Hepatocyte (in vitro differentiated cells): ENCODE results near the gene SHCBP1L. TPM values are rescaled to one million over a fixed set of nuclear protein-coding genes. Genes with fewer than 3 reads are reported as not detected.

ENCODE experiments used
- DNase-seq: peaks from one replicate; pipeline ENCODE4 v3.0.0-alpha.2; 2016; ENCODE audit warnings: low spot score
- H2AFZ ChIP-seq: fragments of 200-600 bp; sonication (generic); 2 replicates; pipeline ENCODE4 v1.6.0; 2016; ENCODE audit warnings: antibody characterized with exemption, mild to moderate bottlenecking
- H3K27ac ChIP-seq: fragments of 200-600 bp; sonication (generic); 2 replicates; pipeline ENCODE4 v1.5.1; 2016; ENCODE audit warnings: mild to moderate bottlenecking
- H3K27me3 ChIP-seq: fragments of 200-600 bp; sonication (generic); 2 replicates; pipeline ENCODE4 v1.6.1; 2016
- H3K36me3 ChIP-seq: fragments of 200-600 bp; sonication (generic); replicated peaks from 2 replicates; pipeline ENCODE4 v1.5.1; 2016; ENCODE audit warnings: low read depth; ENCODE audit not compliant: insufficient read depth
- H3K4me1 ChIP-seq: fragments of 200-600 bp; sonication (generic); 2 replicates; pipeline ENCODE4 v1.5.1; 2016; ENCODE audit warnings: mild to moderate bottlenecking, moderate library complexity; ENCODE audit not compliant: insufficient read depth
- H3K4me2 ChIP-seq: fragments of 200-600 bp; sonication (generic); 2 replicates; pipeline ENCODE4 v1.6.0; 2016
- H3K4me3 ChIP-seq: fragments of 200-600 bp; sonication (generic); 2 replicates; pipeline ENCODE4 v1.5.1; 2016; ENCODE audit warnings: mild to moderate bottlenecking
- H3K79me2 ChIP-seq: fragments of 200-600 bp; sonication (generic); 2 replicates; pipeline ENCODE4 v1.6.0; 2017; ENCODE audit warnings: mild to moderate bottlenecking
- H3K9me2 ChIP-seq: fragments of 200-600 bp; sonication (generic); replicated peaks from 2 replicates; pipeline ENCODE4 v1.6.0; 2017; ENCODE audit warnings: mild to moderate bottlenecking; ENCODE audit not compliant: insufficient read depth
- H3K9me3 ChIP-seq: fragments of 200-600 bp; sonication (generic); 2 replicates; pipeline ENCODE4 v1.5.1; 2016; ENCODE audit warnings: low read depth, mild to moderate bottlenecking
- H4K20me1 ChIP-seq: fragments of 200-600 bp; sonication (generic); 2 replicates; pipeline ENCODE4 v1.6.0; 2016; ENCODE audit warnings: mild to moderate bottlenecking; ENCODE audit not compliant: insufficient read depth, poor library complexity, severe bottlenecking
- CTCF ChIP-seq: fragments of 200-600 bp; sonication (generic); IDR thresholded peaks from 2 replicates; pipeline ENCODE4 v1.5.1; 2016; ENCODE audit warnings: antibody characterized with exemption, mild to moderate bottlenecking; ENCODE audit not compliant: poor library complexity
- EZH2 ChIP-seq: fragments of 200-600 bp; sonication (generic); IDR thresholded peaks from 2 replicates; pipeline ENCODE4 v1.6.1; 2016; ENCODE audit warnings: antibody characterized with exemption, mild to moderate bottlenecking, borderline replicate concordance
- EZH2phosphoT487 ChIP-seq: fragments of 200-600 bp; sonication (generic); IDR thresholded peaks from one replicate; pipeline ENCODE4 v1.6.1; 2018; ENCODE audit warnings: antibody characterized with exemption, mild to moderate bottlenecking, low read depth, moderate library complexity; ENCODE audit not compliant: unreplicated experiment, severe bottlenecking
- WGBS: methylation state at CpG from one replicate; pipeline ENCODE4 v1.1.6; 2016; ENCODE audit warnings: low lambda C conversion rate; ENCODE audit errors: missing lambda C conversion rate; 5-methylcytosine and 5-hydroxymethylcytosine counted together
- polyA plus RNA-seq: library from polyadenylated mRNA; unstranded; fragments of >200 nt; fragmentation: Nextera tagmentation; extraction: Ambion mirVana; gene quantifications from 2 replicates; pipeline ENCODE4 v1.2.1, GENCODE V29; 2016
- total RNA-seq: library from RNA; depleted of rRNA; stranded (reverse); fragments of >200 nt; gene quantifications from 2 replicates; pipeline ENCODE4 v1.2.3, GENCODE V29; 2014

SHCBP1L gene
- total and polyA plus RNA-seq, 2 experiments from 2014 or later = not detected

DNA sequence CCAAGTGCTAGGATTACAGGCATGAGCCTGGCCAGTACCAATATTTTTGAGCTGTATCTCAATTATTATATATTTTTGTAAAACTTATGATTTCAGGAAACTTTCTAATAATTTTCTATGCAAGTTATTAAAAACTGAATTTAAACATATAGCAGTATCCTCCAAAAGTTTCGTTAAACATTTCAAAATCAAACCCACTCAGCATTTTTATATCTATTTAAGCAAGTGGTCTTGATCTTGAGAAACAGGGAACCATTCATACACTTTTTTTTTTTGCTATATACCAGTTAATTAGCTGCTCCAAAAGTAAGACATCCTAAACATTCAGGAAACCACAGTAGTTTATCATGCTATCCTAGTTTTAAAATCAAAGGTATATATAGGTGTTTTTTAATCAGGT lies 22.0 kb downstream of the SHCBP1L start:
- Histone ChIP-seq H4K20me1 (no peaks in the 10 kb centered on the region), H3K4me3 (no peak overlapping the region), H3K9me3 (no peaks in the 10 kb centered on the region), H3K4me1 (no peaks in the 10 kb centered on the region), H3K4me2 (no peak overlapping the region), H3K27me3 (no peaks in the 10 kb centered on the region), H3K27ac (no peak overlapping the region), H3K79me2 (no peaks in the 10 kb centered on the region), H3K9me2 (no peaks in the 10 kb centered on the region), H2AFZ (no peak overlapping the region), H3K36me3 (no peaks in the 10 kb centered on the region)
- no peak for DNase-seq
- 67% methylated on average over 1 of the region's 1 CpG for WGBS
- TF ChIP-seq EZH2phosphoT487 (no peak), CTCF (no peak), EZH2 (no peak)

- 90% methylated on average over 1 of the region's 1 CpG for WGBS
- Histone ChIP-seq H3K27ac (no peak overlapping the region), H3K9me3 (no peaks in the 10 kb centered on the region), H3K9me2 (no peaks in the 10 kb centered on the region), H3K4me2 (no peak overlapping the region), H3K27me3 (no peaks in the 10 kb centered on the region), H4K20me1 (no peaks in the 10 kb centered on the region), H2AFZ (no peak overlapping the region), H3K4me1 (no peaks in the 10 kb centered on the region), H3K4me3 (no peak overlapping the region), H3K79me2 (no peaks in the 10 kb centered on the region), H3K36me3 (no peaks in the 10 kb centered on the region)
- no peak for TF ChIP-seq EZH2
- no peak for TF ChIP-seq CTCF
- TF ChIP-seq EZH2phosphoT487 = no peak
- no peak for DNase-seq
Measured at GRCh38 chr1:182927693-182928433, 25.1 kb downstream of the SHCBP1L start.

GRCh38 chr1:182925661-182926060 lies 27.3 kb downstream of the SHCBP1L start:
- no peak for TF ChIP-seq EZH2phosphoT487
- no peak for TF ChIP-seq CTCF
- TF ChIP-seq EZH2 = no peak
- Histone ChIP-seq H4K20me1 (no peaks in the 10 kb centered on the region), H3K4me1 (no peaks in the 10 kb centered on the region), H3K36me3 (no peaks in the 10 kb centered on the region), H3K9me3 (no peaks in the 10 kb centered on the region), H3K27ac (no peak overlapping the region), H3K4me3 (no peak overlapping the region), H3K4me2 (no peak overlapping the region), H3K79me2 (no peaks in the 10 kb centered on the region), H3K9me2 (no peaks in the 10 kb centered on the region), H2AFZ (no peak overlapping the region), H3K27me3 (no peaks in the 10 kb centered on the region)
- no peak for DNase-seq
- 88% methylated on average over 1 of the region's 1 CpG for WGBS
